Measurements from ENCODE around the gene ZNF764.

- TF ChIP-seq POLR2A (IDR thresholded peaks at IDR 0.05; ENCODE audit: low read depth, low read length) (no peak), POLR2AphosphoS5 (IDR thresholded peaks at IDR 0.05; ENCODE audit: low read depth, low read length) (no peak)
Measured at GRCh38 chr16:30557707-30557956, 542 bp downstream of the ZNF764 start.
